LNCaP clone FGC (cell line): ENCODE measurements around the gene HIRA.

Experiments
- DNase-seq: peaks from one replicate; pipeline ENCODE4 v3.0.0-alpha.2; 2011; ENCODE audit warnings: low read depth
- H3K4me3 ChIP-seq: 2 replicates; pipeline ENCODE4 v1.5.1; 2011; ENCODE audit warnings: mild to moderate bottlenecking, low read depth, low read length, control low read depth
- CTCF ChIP-seq: IDR thresholded peaks from 2 replicates; pipeline ENCODE4 v1.5.1; 2012; ENCODE audit warnings: mild to moderate bottlenecking; ENCODE audit not compliant: control insufficient read depth, insufficient read depth; ENCODE audit errors: extremely low read depth

Gene HIRA

GRCh38 chr22:19352766-19353165, 78.8 kb downstream of the HIRA start:
- no peak for DNase-seq
- no peak for TF ChIP-seq CTCF
- H3K4me3 ChIP-seq = no peak overlapping the region

- no peak overlapping the region for H3K4me3 ChIP-seq
- TF ChIP-seq CTCF = no peak
These were observed 79.3 kb downstream of the HIRA start for GRCh38 chr22:19352217-19352616.

GRCh38 chr22:19351604-19352003, 79.9 kb downstream of the HIRA start:
- no peak for DNase-seq
- no peak for TF ChIP-seq CTCF

More at GRCh38 chr22:19352217-19352616, 79.3 kb downstream of the HIRA start:
- no peak for DNase-seq

GRCh38 chr22:19350947-19351346, 80.6 kb downstream of the HIRA start:
- H3K4me3 ChIP-seq = no peak overlapping the region
- no peak for TF ChIP-seq CTCF
- DNase-seq = no peak

More at GRCh38 chr22:19351604-19352003, 79.9 kb downstream of the HIRA start:
- no peak overlapping the region for H3K4me3 ChIP-seq

GRCh38 chr22:19350476-19350859, 81.1 kb downstream of the HIRA start:
- no peak for TF ChIP-seq CTCF
- no peak overlapping the region for H3K4me3 ChIP-seq
- no peak for DNase-seq

GRCh38 chr22:19349778-19350475, 81.6 kb downstream of the HIRA start:
- H3K4me3 ChIP-seq = no peak overlapping the region
- TF ChIP-seq CTCF = no peak

More at GRCh38 chr22:19349778-19350475, 81.6 kb downstream of the HIRA start:
- no peak for DNase-seq
